Esophagus (tissue), 2 donors: ENCODE measurements around the gene RASGRP1. TPM values are rescaled to one million over a fixed set of nuclear protein-coding genes. Genes with fewer than 3 reads are reported as not detected.

Source experiments
- H3K27ac ChIP-seq, 2 donors: one replicate each; pipeline ENCODE4 v1.5.1; 2013; ENCODE audit warnings: low read depth in 2 of 2, mild to moderate bottlenecking in 2 of 2, inconsistent platforms in 1 of 2, low read length in 1 of 2, moderate library complexity in 1 of 2
- H3K27me3 ChIP-seq, 2 donors: one replicate each; pipeline ENCODE4 v1.6.1; 2013; ENCODE audit warnings: low read length in 2 of 2, control low read depth in 1 of 2, mild to moderate bottlenecking in 1 of 2; ENCODE audit not compliant: insufficient read depth in 2 of 2, control insufficient read depth in 1 of 2
- H3K36me3 ChIP-seq, 2 donors: one replicate each; pipeline ENCODE4 v1.6.1; 2013; ENCODE audit warnings: low read length in 1 of 2; ENCODE audit not compliant: control insufficient read depth in 2 of 2, insufficient read depth in 2 of 2
- H3K4me1 ChIP-seq, 2 donors: one replicate each; pipeline ENCODE4 v1.6.1; 2013; ENCODE audit warnings: low read length in 1 of 2; ENCODE audit not compliant: control insufficient read depth in 2 of 2, insufficient read depth in 2 of 2
- H3K4me3 ChIP-seq, 2 donors: one replicate each; pipeline ENCODE4 v1.5.1; 2013; ENCODE audit warnings: low read length in 2 of 2, mild to moderate bottlenecking in 2 of 2, low read depth in 1 of 2, moderate library complexity in 1 of 2
- H3K9me3 ChIP-seq, 2 donors: one replicate each; pipeline ENCODE4 v1.6.1; 2013; ENCODE audit warnings: mild to moderate bottlenecking in 2 of 2, low read depth in 1 of 2, low read length in 1 of 2, moderate library complexity in 1 of 2; ENCODE audit not compliant: control insufficient read depth in 2 of 2, insufficient read depth in 1 of 2
- WGBS, 2 donors: extraction: QIAGEN DNeasy Blood & Tissue Kit; methylation state at CpG; one replicate each; pipeline ENCODE4 v1.1.7; 2013; 5-methylcytosine and 5-hydroxymethylcytosine counted together
- polyA plus RNA-seq, 2 donors: library from polyadenylated mRNA; stranded (reverse); fragments of 200-250 nt; gene quantifications; one replicate each; pipeline ENCODE4 v1.2.3, GENCODE V29; 2013
- donor health status: healthy with polysubstance abuse.
- donor health status: Bipolar disorder and iron deficiency.

RASGRP1 gene
- polyA plus RNA-seq, 2 donors = 2.5 to 4.0 TPM

GRCh38 chr15:38503496-38503895 lies 61.1 kb downstream of the RASGRP1 start:
- Histone ChIP-seq H3K9me3 (no peaks in the 10 kb centered on the region), H3K27me3 (no peaks in the 10 kb centered on the region), H3K4me3 (no peak overlapping the region), H3K4me1 (no peaks in the 10 kb centered on the region), H3K36me3 (peaks cover 3 to 5% of the 10 kb centered on the region in 2 donors), H3K27ac (no peak overlapping the region)
- 86 to 89% methylated on average over 2 of the region's 2 CpGs for WGBS, 2 donors

GRCh38 chr15:38499651-38500050 lies 65.0 kb downstream of the RASGRP1 start:
- 98 to 100% methylated on average over 1 of the region's 1 CpG for WGBS, 2 donors
- H3K4me3 ChIP-seq = no peak overlapping the region

GRCh38 chr15:38496151-38496550 lies 68.5 kb downstream of the RASGRP1 start:
- WGBS, 2 donors = 92 to 93% methylated on average over 1 of the region's 1 CpG
- Histone ChIP-seq H3K4me3 (no peak overlapping the region), H3K9me3 (no peaks in the 10 kb centered on the region), H3K4me1 (no peaks in the 10 kb centered on the region), H3K27ac (no peak overlapping the region), H3K36me3 (peaks cover 0 to 4% of the 10 kb centered on the region in 2 donors), H3K27me3 (no peaks in the 10 kb centered on the region)

More at GRCh38 chr15:38499651-38500050, 65.0 kb downstream of the RASGRP1 start:
- Histone ChIP-seq H3K4me1 (no peaks in the 10 kb centered on the region), H3K27ac (no peak overlapping the region), H3K9me3 (no peaks in the 10 kb centered on the region), H3K27me3 (no peaks in the 10 kb centered on the region), H3K36me3 (peaks cover 0 to 3% of the 10 kb centered on the region in 2 donors)

- peaks cover 0 to 4% of the 10 kb centered on the region in 2 donors for H3K36me3 ChIP-seq
Measured at GRCh38 chr15:38490242-38490922, 74.2 kb downstream of the RASGRP1 start.

GRCh38 chr15:38487378-38487777 lies 77.2 kb downstream of the RASGRP1 start:
- Histone ChIP-seq H3K9me3 (no peaks in the 10 kb centered on the region), H3K4me1 (no peaks in the 10 kb centered on the region), H3K27me3 (no peaks in the 10 kb centered on the region), H3K36me3 (no peaks in the 10 kb centered on the region), H3K27ac (no peak overlapping the region), H3K4me3 (no peak overlapping the region)
- 97% methylated on average over 1 of the region's 1 CpG for WGBS, 2 donors

More at GRCh38 chr15:38490242-38490922, 74.2 kb downstream of the RASGRP1 start:
- Histone ChIP-seq H3K4me1 (no peaks in the 10 kb centered on the region), H3K27ac (no peak overlapping the region), H3K4me3 (no peak overlapping the region), H3K27me3 (no peaks in the 10 kb centered on the region), H3K9me3 (no peaks in the 10 kb centered on the region)
- WGBS, 2 donors = 67 to 69% methylated on average over 3 of the region's 3 CpGs

- WGBS, 2 donors = 51 to 59% methylated on average over 2 of the region's 2 CpGs
- Histone ChIP-seq H3K4me1 (no peaks in the 10 kb centered on the region), H3K36me3 (peaks cover 0 to 1% of the 10 kb centered on the region in 2 donors), H3K27me3 (no peaks in the 10 kb centered on the region), H3K9me3 (no peaks in the 10 kb centered on the region), H3K27ac (no peak overlapping the region), H3K4me3 (no peak overlapping the region)
Measured at GRCh38 chr15:38486936-38487335, 77.7 kb downstream of the RASGRP1 start.

- Histone ChIP-seq H3K36me3 (peaks cover 1 to 3% of the 10 kb centered on the region in 2 donors), H3K4me3 (no peak overlapping the region), H3K27ac (no peak overlapping the region)
Measured at GRCh38 chr15:38482572-38482971, 82.0 kb downstream of the RASGRP1 start.

GRCh38 chr15:38481761-38482160 lies 82.9 kb downstream of the RASGRP1 start:
- H3K27ac ChIP-seq = no peak overlapping the region
- WGBS, 2 donors = 97% methylated on average over 3 of the region's 3 CpGs
- peaks cover 2 to 6% of the 10 kb centered on the region in 2 donors for H3K36me3 ChIP-seq

More at GRCh38 chr15:38482572-38482971, 82.0 kb downstream of the RASGRP1 start:
- no peaks in the 10 kb centered on the region for H3K4me1 ChIP-seq
- no peaks in the 10 kb centered on the region for H3K27me3 ChIP-seq
- H3K9me3 ChIP-seq = no peaks in the 10 kb centered on the region

GRCh38 chr15:38481113-38481512 lies 83.5 kb downstream of the RASGRP1 start:
- 97% methylated on average over 5 of the region's 5 CpGs for whole genome bisulfite sequencing, 2 donors
- Histone ChIP-seq H3K4me1 (no peaks in the 10 kb centered on the region), H3K4me3 (no peak overlapping the region), H3K9me3 (no peaks in the 10 kb centered on the region), H3K27ac (no peak overlapping the region), H3K27me3 (no peaks in the 10 kb centered on the region), H3K36me3 (peaks cover 2 to 6% of the 10 kb centered on the region in 2 donors)

More at GRCh38 chr15:38481761-38482160, 82.9 kb downstream of the RASGRP1 start:
- Histone ChIP-seq H3K27me3 (no peaks in the 10 kb centered on the region), H3K4me1 (no peaks in the 10 kb centered on the region), H3K9me3 (no peaks in the 10 kb centered on the region), H3K4me3 (no peak overlapping the region)

GRCh38 chr15:38479756-38480155 lies 84.9 kb downstream of the RASGRP1 start:
- Histone ChIP-seq H3K9me3 (no peaks in the 10 kb centered on the region), H3K27me3 (no peaks in the 10 kb centered on the region), H3K4me1 (no peaks in the 10 kb centered on the region), H3K4me3 (no peak overlapping the region), H3K27ac (no peak overlapping the region), H3K36me3 (peaks cover 3 to 6% of the 10 kb centered on the region in 2 donors)
- WGBS, 2 donors = 96 to 100% methylated on average over 1 of the region's 1 CpG
